Keratinocyte (primary cell): ENCODE measurements around the gene FGF1. TPM values are rescaled to one million over a fixed set of nuclear protein-coding genes. Genes with fewer than 3 reads are reported as not detected.
A peak's percentile ranks its signal among the peaks of the same experiment; 100 is the strongest.

Source experiments
- DNase-seq: peaks from one replicate; pipeline ENCODE4 v3.0.0-alpha.2; 2011; ENCODE audit warnings: low read depth, missing footprints, low spot score
- FAIRE-seq: peaks from 2 replicates; lab custom pipeline; 2011; peaks lifted over from hg19 to GRCh38; lab: Jason Lieb, UNC
- H2AFZ ChIP-seq: 2 replicates; pipeline ENCODE4 v1.6.0; 2012; ENCODE audit warnings: low read length, control low read depth, inconsistent platforms; ENCODE audit not compliant: control insufficient read depth
- H3K27ac ChIP-seq: 2 replicates; pipeline ENCODE4 v1.5.1; 2011; ENCODE audit warnings: low read length; ENCODE audit not compliant: control insufficient read depth, insufficient read depth
- H3K27me3 ChIP-seq: 3 replicates; pipeline ENCODE4 v1.6.0; 2011; ENCODE audit warnings: low read length; ENCODE audit not compliant: control insufficient read depth, insufficient read depth; ENCODE audit errors: extremely low read depth
- H3K36me3 ChIP-seq, 2 experiments: 2 replicates in 1 of 2; 3 replicates in 1 of 2; pipeline ENCODE4 v1.5.1; 2011; ENCODE audit warnings: low read length in 2 of 2, mild to moderate bottlenecking in 1 of 2; ENCODE audit not compliant: control insufficient read depth in 2 of 2, insufficient read depth in 2 of 2; ENCODE audit errors: extremely low read depth in 1 of 2
- H3K4me1 ChIP-seq: 3 replicates; pipeline ENCODE4 v1.5.1; 2011; ENCODE audit warnings: low read length; ENCODE audit not compliant: control insufficient read depth, insufficient read depth; ENCODE audit errors: extremely low read depth
- H3K4me2 ChIP-seq: 3 replicates; pipeline ENCODE4 v1.6.0; 2011; ENCODE audit warnings: low read depth, low read length; ENCODE audit not compliant: control insufficient read depth, insufficient read depth; ENCODE audit errors: extremely low read depth
- H3K4me3 ChIP-seq, 3 experiments: fragments of 200-600 bp in 1 of 3; sonication (generic) in 1 of 3; 2 replicates in 2 of 3; 3 replicates in 1 of 3; pipeline ENCODE4 v1.5.1; 2011 to 2016; ENCODE audit warnings: low read length in 3 of 3, mild to moderate bottlenecking in 3 of 3, control low read depth in 2 of 3, inconsistent platforms in 1 of 3, low read depth in 1 of 3, mixed read lengths in 1 of 3, mixed run types in 1 of 3, moderate library complexity in 1 of 3; ENCODE audit not compliant: control insufficient read depth in 2 of 3, insufficient read depth in 2 of 3; ENCODE audit errors: extremely low read depth in 1 of 3
- H3K79me2 ChIP-seq: 2 replicates; pipeline ENCODE4 v1.6.0; 2012; ENCODE audit warnings: low read length; ENCODE audit not compliant: control insufficient read depth, insufficient read depth
- H3K9ac ChIP-seq: 3 replicates; pipeline ENCODE4 v1.6.0; 2011; ENCODE audit warnings: low read length; ENCODE audit not compliant: control insufficient read depth, insufficient read depth; ENCODE audit errors: extremely low read depth
- H3K9me1 ChIP-seq: 3 replicates; pipeline ENCODE4 v1.6.0; 2011; ENCODE audit warnings: low read length; ENCODE audit not compliant: control insufficient read depth, insufficient read depth; ENCODE audit errors: extremely low read depth
- H3K9me3 ChIP-seq: 2 replicates; pipeline ENCODE4 v1.5.1; 2012; ENCODE audit warnings: low read depth, low read length; ENCODE audit not compliant: control insufficient read depth
- H4K20me1 ChIP-seq: 3 replicates; pipeline ENCODE4 v1.6.0; 2011; ENCODE audit warnings: low read length; ENCODE audit not compliant: control insufficient read depth, insufficient read depth; ENCODE audit errors: extremely low read depth
- EZH2 ChIP-seq: IDR thresholded peaks from one replicate; pipeline ENCODE4 v1.6.1; 2012; ENCODE audit warnings: inconsistent platforms, mild to moderate bottlenecking, low read length, moderate library complexity
- dilution Hi-C: fragments of 300-500 bp; cut with MboI; formaldehyde crosslinking; loops from one replicate; pipeline ENCODE4 v1.7.0; 2020; ENCODE audit warnings: low sequenced_read_pairs; ENCODE audit not compliant: extremely low pct_ligation_motif_present
- polyA plus RNA-seq, 5 experiments: library from polyadenylated mRNA; depleted of rRNA in 3 of 5; stranded (reverse) in 3 of 5; stranded (forward) in 1 of 5; unstranded in 1 of 5; fragments of >200 nt; gene quantifications; 1 replicate in 1 of 5; 2 replicates in 3 of 5; 3 replicates in 1 of 5; pipeline versions ENCODE4 v1.2.1 to v1.2.3, GENCODE V29; 2011 to 2012; ENCODE audit warnings: missing spikeins in 2 of 5, low read depth in 1 of 5, low replicate concordance in 1 of 5
- TF ChIP-seq, protein P1 (sequence below), 3 experiments: IDR thresholded peaks in 1 of 3; conservative IDR thresholded peaks in 1 of 3; optimal IDR thresholded peaks in 1 of 3; 2 replicates in 2 of 3; 3 replicates in 1 of 3; pipeline versions ENCODE3 to v1.5.1; 2011; ENCODE audit warnings: low read length in 3 of 3, mild to moderate bottlenecking in 3 of 3, moderate library complexity in 2 of 3, control low read depth in 1 of 3, inconsistent platforms in 1 of 3; ENCODE audit not compliant: insufficient read depth in 2 of 3; ENCODE audit errors: extremely low read depth in 1 of 3

The FGF1 gene
- polyA plus RNA-seq, 1 donor (not counting 4 experiments of a cell fraction or from before 2014, with no cell fraction given): 2.4 TPM

GRCh38 chr5:142572006-142572405 lies 113.9 kb downstream of the FGF1 start:
- Histone ChIP-seq H3K4me2 (no peak overlapping the region), H3K36me3 (no peaks in the 10 kb centered on the region), H3K9me3 (no peaks in the 10 kb centered on the region), H3K9me1 (no peaks in the 10 kb centered on the region), H3K27me3 (no peaks in the 10 kb centered on the region), H3K27ac (no peak overlapping the region), H3K4me1 (peaks cover 10% of the 10 kb centered on the region), H3K79me2 (no peaks in the 10 kb centered on the region), H4K20me1 (no peaks in the 10 kb centered on the region), H3K4me3 (no peak overlapping the region), H3K9ac (no peak overlapping the region), H2AFZ (no peak overlapping the region)
- dilution Hi-C loops: no loop called here
- FAIRE-seq (no peak), DNase-seq (no peak)
- no peak for TF ChIP-seq EZH2
- TF ChIP-seq, protein P1, sequence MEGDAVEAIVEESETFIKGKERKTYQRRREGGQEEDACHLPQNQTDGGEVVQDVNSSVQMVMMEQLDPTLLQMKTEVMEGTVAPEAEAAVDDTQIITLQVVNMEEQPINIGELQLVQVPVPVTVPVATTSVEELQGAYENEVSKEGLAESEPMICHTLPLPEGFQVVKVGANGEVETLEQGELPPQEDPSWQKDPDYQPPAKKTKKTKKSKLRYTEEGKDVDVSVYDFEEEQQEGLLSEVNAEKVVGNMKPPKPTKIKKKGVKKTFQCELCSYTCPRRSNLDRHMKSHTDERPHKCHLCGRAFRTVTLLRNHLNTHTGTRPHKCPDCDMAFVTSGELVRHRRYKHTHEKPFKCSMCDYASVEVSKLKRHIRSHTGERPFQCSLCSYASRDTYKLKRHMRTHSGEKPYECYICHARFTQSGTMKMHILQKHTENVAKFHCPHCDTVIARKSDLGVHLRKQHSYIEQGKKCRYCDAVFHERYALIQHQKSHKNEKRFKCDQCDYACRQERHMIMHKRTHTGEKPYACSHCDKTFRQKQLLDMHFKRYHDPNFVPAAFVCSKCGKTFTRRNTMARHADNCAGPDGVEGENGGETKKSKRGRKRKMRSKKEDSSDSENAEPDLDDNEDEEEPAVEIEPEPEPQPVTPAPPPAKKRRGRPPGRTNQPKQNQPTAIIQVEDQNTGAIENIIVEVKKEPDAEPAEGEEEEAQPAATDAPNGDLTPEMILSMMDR (optimal IDR thresholded peaks at IDR 0.05 in 1 of 3, IDR thresholded peaks at IDR 0.05 in 1 of 3, conservative IDR thresholded peaks at IDR 0.05 in 1 of 3; ENCODE audit: extremely low read depth in 1 of 3, insufficient read depth in 2 of 3, low read length in 3 of 3): no peak

DNA sequence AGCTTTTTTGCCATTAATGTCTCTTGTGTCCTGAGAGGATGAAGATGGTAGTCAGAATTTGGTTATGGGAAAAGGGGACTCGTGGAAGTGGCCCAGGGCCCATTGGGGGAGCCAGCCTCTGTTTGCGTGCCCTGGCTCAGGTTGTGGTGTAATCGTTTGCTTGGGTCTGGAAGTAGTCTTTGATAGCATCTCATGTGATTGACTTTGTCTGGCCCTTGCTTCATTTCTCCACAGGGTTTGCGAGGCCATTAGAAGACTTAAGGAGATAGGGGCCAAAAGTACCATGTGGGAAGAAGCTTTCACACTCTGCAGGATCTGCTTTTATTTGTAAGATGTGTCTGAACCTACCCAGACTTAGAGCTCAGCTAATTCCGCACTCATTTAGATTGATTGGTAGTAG lies 114.5 kb downstream of the FGF1 start:
- Histone ChIP-seq H3K9ac (no peak overlapping the region), H3K36me3 (no peaks in the 10 kb centered on the region), H3K9me1 (no peaks in the 10 kb centered on the region), H3K4me3 (no peak overlapping the region), H3K4me2 (no peak overlapping the region), H3K4me1 (peaks cover 10% of the 10 kb centered on the region), H3K27ac (no peak overlapping the region), H2AFZ (no peak overlapping the region), H3K79me2 (no peaks in the 10 kb centered on the region), H3K27me3 (no peaks in the 10 kb centered on the region), H3K9me3 (no peaks in the 10 kb centered on the region), H4K20me1 (no peaks in the 10 kb centered on the region)
- DNase-seq (no peak), FAIRE-seq (peak; percentile 23)
- TF ChIP-seq, protein P1 (optimal IDR thresholded peaks at IDR 0.05 in 1 of 3, IDR thresholded peaks at IDR 0.05 in 1 of 3, conservative IDR thresholded peaks at IDR 0.05 in 1 of 3; ENCODE audit: extremely low read depth in 1 of 3, insufficient read depth in 2 of 3, low read length in 3 of 3): no peak
- dilution Hi-C loops: no loop called here
